ENCODE data around the gene MOG. TPM values are rescaled to one million over a fixed set of nuclear protein-coding genes. Genes with fewer than 3 reads are reported as not detected.

Gene MOG
- polyA plus RNA-seq, 2 of the 4 experiments (the other 2 are of a cell fraction), result not detected

GRCh38 chr6:29627755-29628418 lies 29.0 kb upstream of the MOG start:
- peak overlapping the region; percentile 67 to 86 for H3K27ac ChIP-seq
- TF ChIP-seq HOXB13 (CRISPR knock-in tag; IDR thresholded peaks at IDR 0.05; ENCODE audit: low read depth) (no peak), CEBPB (IDR thresholded peaks at IDR 0.05) (no peak), PBX3 (IDR thresholded peaks at IDR 0.05) (no peak), CHD4 (IDR thresholded peaks at IDR 0.05; ENCODE audit: borderline replicate concordance) (no peak)
- ChIA-PET CTCF (interaction anchor here (1.6 to 18.2 kb wide), 2 partner anchors 20 to 22 kb away, joined by 4 to 183 read pairs; no protein-coding TSS in a partner anchor), POLR2A (interaction anchor here (0.6 kb wide), 1 partner anchor 870 kb away, joined by 3 read pairs; no protein-coding TSS in a partner anchor)
- no peaks in the 10 kb centered on the region for H3K9me3 ChIP-seq
- 4% methylated on average over 22 of the region's 51 CpGs for WGBS (ENCODE audit: missing lambda C conversion rate)
- DNase-seq (ENCODE audit: low read depth in 1 of 2, low spot score in 1 of 2), result peak; percentile 56 to 57
- peak overlapping the region; percentile 56 for H3K4me3 ChIP-seq
- no peak for FAIRE-seq
- peak; percentile 14 to 59; a peak in 5 of 6 replicates for ATAC-seq
- peak overlapping the region; percentile 99 for H3K4me2 ChIP-seq
- peaks cover 14% of the 10 kb centered on the region for H3K4me1 ChIP-seq

GRCh38 chr6:29628419-29629281 lies 28.2 kb upstream of the MOG start:
- Histone ChIP-seq H3K4me2 (peak overlapping the region; percentile 99), H3K4me1 (peaks cover 14% of the 10 kb centered on the region), H3K27ac (peak overlapping the region; percentile 67 to 86), H3K4me3 (peak overlapping the region; percentile 56), H3K9me3 (no peaks in the 10 kb centered on the region)
- FAIRE-seq (no peak), ATAC-seq (peak; percentile 64 to 82), DNase-seq (ENCODE audit: low read depth in 1 of 2, low spot score in 1 of 2) (peak; percentile 71 to 81)
- 8% methylated on average over 23 of the region's 32 CpGs for WGBS (ENCODE audit: missing lambda C conversion rate)
- CTCF ChIA-PET, result interaction anchor here (18.2 kb wide), 1 partner anchor 22 kb away, joined by 183 read pairs; no protein-coding TSS in a partner anchor
- no peak for TF ChIP-seq EHMT2 (IDR thresholded peaks at IDR 0.05; ENCODE audit: low read depth)
- no peak for TF ChIP-seq TFCP2L1 (CRISPR knock-in tag; IDR thresholded peaks at IDR 0.05)
- TF ChIP-seq POLR2AphosphoS2 (conservative IDR thresholded peaks at IDR 0.05; ENCODE audit: low read length), result no peak
- no peak for TF ChIP-seq PBX3 (IDR thresholded peaks at IDR 0.05)
- TF ChIP-seq RAD21 (conservative IDR thresholded peaks at IDR 0.05 in 1 of 2, IDR thresholded peaks at IDR 0.05 in 1 of 2), result peak; percentile 30 to 33; a peak in 2 of 5 replicates
- TF ChIP-seq MAX (IDR thresholded peaks at IDR 0.05), result peak; percentile 75
- no peak for TF ChIP-seq FOSB (CRISPR knock-in tag; IDR thresholded peaks at IDR 0.05)
- no peak for TF ChIP-seq EHF (CRISPR knock-in tag; IDR thresholded peaks at IDR 0.05)
- no peak for TF ChIP-seq MAFK (IDR thresholded peaks at IDR 0.05; ENCODE audit: partially characterized antibody)
- TF ChIP-seq ZFP36 (IDR thresholded peaks at IDR 0.05; ENCODE audit: borderline replicate concordance, partially characterized antibody), result no peak
- no peak for TF ChIP-seq EP300 (IDR thresholded peaks at IDR 0.05)
- no peak for TF ChIP-seq BCL3 (IDR thresholded peaks at IDR 0.05)
- TF ChIP-seq CTCF (IDR thresholded peaks at IDR 0.05), result peak; percentile 54
- TF ChIP-seq FOSL2 (IDR thresholded peaks at IDR 0.05), result no peak
- no peak for TF ChIP-seq FOSL2 (CRISPR knock-in tag; IDR thresholded peaks at IDR 0.05)
- TF ChIP-seq CBX8 (IDR thresholded peaks at IDR 0.05), result no peak
- no peak for TF ChIP-seq REST (IDR thresholded peaks at IDR 0.05)
- no peak for TF ChIP-seq SREBF2 (IDR thresholded peaks at IDR 0.05)
- TF ChIP-seq SMC3 (IDR thresholded peaks at IDR 0.05), result peak; percentile 25; the same call in 1 of the 3 replicates
- TF ChIP-seq NR3C1 (IDR thresholded peaks at IDR 0.05), result no peak
- TF ChIP-seq HEYL (CRISPR knock-in tag; IDR thresholded peaks at IDR 0.05), result no peak
- no peak for TF ChIP-seq KDM5A (IDR thresholded peaks at IDR 0.05)
- TF ChIP-seq ZSCAN20 (CRISPR knock-in tag; IDR thresholded peaks at IDR 0.05), result no peak
- POLR2A ChIA-PET, result no interaction called here
